Activated CD8-positive, alpha-beta memory T cell treated with anti-CD3 and anti-CD28 coated beads, Interleukin-2, amount 10 ng/mL, durations not matched to agents 7 days and 5 days (primary cell): ENCODE data around the gene CLDN5. TPM values are rescaled to one million over a fixed set of nuclear protein-coding genes. Genes with fewer than 3 reads are reported as not detected.

Source experiments
- ATAC-seq: fragments of 150-1000 bp; cut with Tn5 transposase; one replicate; pipeline ENCODE4 v1.10.0; 2021; ENCODE audit warnings: moderate library complexity
- CTCF ChIA-PET: fragments of 350-600 bp; sonication (Branson Sonifier 250); formaldehyde crosslinking; loops from one replicate; lab custom pipeline; 2021; ENCODE audit warnings: antibody characterized with exemption; lab: Charles Lee
- DNase-seq: peaks from one replicate; pipeline ENCODE4 v3.0.0-alpha.2; 2020
- H3K27ac Mint-ChIP-seq: one replicate; pipeline ENCODE4 v1.8.0; 2021; ENCODE audit warnings: mild to moderate bottlenecking, mixed read lengths
- H3K27me3 Mint-ChIP-seq: one replicate; pipeline ENCODE4 v1.8.0; 2021; ENCODE audit warnings: mixed read lengths
- H3K36me3 Mint-ChIP-seq: one replicate; pipeline ENCODE4 v1.8.0; 2021; ENCODE audit warnings: mild to moderate bottlenecking, mixed read lengths
- H3K4me1 Mint-ChIP-seq: one replicate; pipeline ENCODE4 v1.8.0; 2021; ENCODE audit warnings: mixed read lengths
- H3K4me3 Mint-ChIP-seq: one replicate; pipeline ENCODE4 v1.8.0; 2021; ENCODE audit warnings: mild to moderate bottlenecking, moderate library complexity, mixed read lengths
- H3K9me3 Mint-ChIP-seq: one replicate; pipeline ENCODE4 v1.8.0; 2022; ENCODE audit warnings: low read depth, mixed read lengths
- total RNA-seq, 2 experiments: library from RNA; stranded (reverse); gene quantifications; one replicate each; pipeline ENCODE4 v1.2.3, GENCODE V29; 2021

The CLDN5 gene
- total RNA-seq, 2 experiments from 2014 or later, result not detected

- CTCF ChIA-PET, result no interaction called here
- Mint-ChIP-seq H3K36me3 (peaks cover 46% of the 10 kb centered on the region), H3K4me1 (no peaks in the 10 kb centered on the region), H3K4me3 (no peak overlapping the region), H3K9me3 (no peaks in the 10 kb centered on the region), H3K27me3 (no peaks in the 10 kb centered on the region), H3K27ac (no peak overlapping the region)
- ATAC-seq (no peak), DNase-seq (no peak)
Measured at GRCh38 chr22:19514831-19515565, 9.2 kb downstream of the CLDN5 start.

GRCh38 chr22:19513823-19514222, 10.4 kb downstream of the CLDN5 start:
- peaks cover 48% of the 10 kb centered on the region for H3K36me3 Mint-ChIP-seq
- no peaks in the 10 kb centered on the region for H3K9me3 Mint-ChIP-seq
- no peaks in the 10 kb centered on the region for H3K4me1 Mint-ChIP-seq
- no peak overlapping the region for H3K27ac Mint-ChIP-seq
- no peaks in the 10 kb centered on the region for H3K27me3 Mint-ChIP-seq
- ATAC-seq (no peak), DNase-seq (no peak)
- no peak overlapping the region for H3K4me3 Mint-ChIP-seq
- CTCF ChIA-PET, result interaction anchor here (1.1 kb wide), 1 partner anchor 116 kb away, joined by 3 read pairs; no protein-coding TSS in a partner anchor

- Mint-ChIP-seq H3K9me3 (no peaks in the 10 kb centered on the region), H3K4me3 (no peak overlapping the region), H3K27me3 (no peaks in the 10 kb centered on the region), H3K27ac (no peak overlapping the region), H3K36me3 (peaks cover 49% of the 10 kb centered on the region), H3K4me1 (peaks cover 5% of the 10 kb centered on the region)
- CTCF ChIA-PET, result no interaction called here
- DNase-seq (no peak), ATAC-seq (no peak)
Measured at GRCh38 chr22:19510919-19511341, 13.3 kb downstream of the CLDN5 start.

- H3K4me1 Mint-ChIP-seq, result peaks cover 15% of the 10 kb centered on the region
- H3K27ac Mint-ChIP-seq, result no peak overlapping the region
- H3K9me3 Mint-ChIP-seq, result no peaks in the 10 kb centered on the region
- ATAC-seq, result no peak
- H3K36me3 Mint-ChIP-seq, result peaks cover 47% of the 10 kb centered on the region
- DNase-seq, result no peak
- no peaks in the 10 kb centered on the region for H3K27me3 Mint-ChIP-seq
- CTCF ChIA-PET, result no interaction called here
- H3K4me3 Mint-ChIP-seq, result no peak overlapping the region
Measured at GRCh38 chr22:19509923-19510322, 14.3 kb downstream of the CLDN5 start.

GRCh38 chr22:19509191-19509590, 15.0 kb downstream of the CLDN5 start:
- ATAC-seq, result no peak
- H3K27ac Mint-ChIP-seq, result no peak overlapping the region
- no peak for DNase-seq
- peaks cover 41% of the 10 kb centered on the region for H3K36me3 Mint-ChIP-seq
- H3K4me1 Mint-ChIP-seq, result peaks cover 22% of the 10 kb centered on the region
- H3K4me3 Mint-ChIP-seq, result no peak overlapping the region
- no peaks in the 10 kb centered on the region for H3K27me3 Mint-ChIP-seq
- H3K9me3 Mint-ChIP-seq, result no peaks in the 10 kb centered on the region
- CTCF ChIA-PET, result no interaction called here

GRCh38 chr22:19508024-19508776, 16.0 kb downstream of the CLDN5 start:
- H3K4me1 Mint-ChIP-seq, result peaks cover 26% of the 10 kb centered on the region

GRCh38 chr22:19507534-19507861, 16.7 kb downstream of the CLDN5 start:
- no peak for DNase-seq
- Mint-ChIP-seq H3K27ac (no peak overlapping the region), H3K36me3 (peaks cover 27% of the 10 kb centered on the region), H3K27me3 (no peaks in the 10 kb centered on the region), H3K4me3 (no peak overlapping the region), H3K9me3 (no peaks in the 10 kb centered on the region), H3K4me1 (peaks cover 26% of the 10 kb centered on the region)
- ATAC-seq, result no peak
- CTCF ChIA-PET, result no interaction called here

More at GRCh38 chr22:19508024-19508776, 16.0 kb downstream of the CLDN5 start:
- DNase-seq (no peak), ATAC-seq (no peak)
- Mint-ChIP-seq H3K9me3 (no peaks in the 10 kb centered on the region), H3K27me3 (no peaks in the 10 kb centered on the region), H3K27ac (no peak overlapping the region), H3K36me3 (peaks cover 34% of the 10 kb centered on the region), H3K4me3 (no peak overlapping the region)
- CTCF ChIA-PET, result no interaction called here

- no peak for ATAC-seq
- H3K4me1 Mint-ChIP-seq, result peaks cover 26% of the 10 kb centered on the region
- no peak for DNase-seq
- H3K27ac Mint-ChIP-seq, result peak overlapping the region; percentile 72
- H3K36me3 Mint-ChIP-seq, result peaks cover 20% of the 10 kb centered on the region
- no peak overlapping the region for H3K4me3 Mint-ChIP-seq
- H3K9me3 Mint-ChIP-seq, result no peaks in the 10 kb centered on the region
- CTCF ChIA-PET, result interaction anchor here (1.6 kb wide), 1 partner anchor 124 kb away, joined by 7 read pairs; no protein-coding TSS in a partner anchor
- H3K27me3 Mint-ChIP-seq, result no peaks in the 10 kb centered on the region
Measured at GRCh38 chr22:19506212-19506611, 18.0 kb downstream of the CLDN5 start.

- ATAC-seq (peak; percentile 25), DNase-seq (no peak)
- CTCF ChIA-PET, result interaction anchor here (1.6 kb wide), 1 partner anchor 124 kb away, joined by 7 read pairs; no protein-coding TSS in a partner anchor
- Mint-ChIP-seq H3K4me3 (no peak overlapping the region), H3K27me3 (no peaks in the 10 kb centered on the region), H3K4me1 (peaks cover 26% of the 10 kb centered on the region), H3K9me3 (no peaks in the 10 kb centered on the region), H3K36me3 (peaks cover 15% of the 10 kb centered on the region), H3K27ac (peak overlapping the region; percentile 72)
Measured at GRCh38 chr22:19505735-19506126, 18.5 kb downstream of the CLDN5 start.

GRCh38 chr22:19504900-19505734, 19.1 kb downstream of the CLDN5 start:
- Mint-ChIP-seq H3K4me1 (peaks cover 26% of the 10 kb centered on the region), H3K27me3 (no peaks in the 10 kb centered on the region), H3K9me3 (no peaks in the 10 kb centered on the region), H3K27ac (peak overlapping the region; percentile 72), H3K4me3 (no peak overlapping the region), H3K36me3 (peaks cover 15% of the 10 kb centered on the region)
- CTCF ChIA-PET, result interaction anchor here (1.6 kb wide), 1 partner anchor 125 kb away, joined by 7 read pairs; no protein-coding TSS in a partner anchor
- DNase-seq, result peak; percentile 50
- ATAC-seq, result peak; percentile 40

GRCh38 chr22:19503869-19504268, 20.3 kb downstream of the CLDN5 start:
- H3K27me3 Mint-ChIP-seq, result no peaks in the 10 kb centered on the region
- no peaks in the 10 kb centered on the region for H3K9me3 Mint-ChIP-seq
- DNase-seq, result no peak
- H3K27ac Mint-ChIP-seq, result peak overlapping the region; percentile 20
- H3K4me3 Mint-ChIP-seq, result no peak overlapping the region
- CTCF ChIA-PET, result no interaction called here
- ATAC-seq, result no peak
- H3K36me3 Mint-ChIP-seq, result peaks cover 14% of the 10 kb centered on the region
- H3K4me1 Mint-ChIP-seq, result peaks cover 26% of the 10 kb centered on the region

GRCh38 chr22:19503367-19503766, 20.8 kb downstream of the CLDN5 start:
- Mint-ChIP-seq H3K4me3 (no peak overlapping the region), H3K4me1 (peaks cover 26% of the 10 kb centered on the region), H3K9me3 (no peaks in the 10 kb centered on the region), H3K36me3 (peaks cover 13% of the 10 kb centered on the region), H3K27ac (no peak overlapping the region), H3K27me3 (no peaks in the 10 kb centered on the region)
- CTCF ChIA-PET, result no interaction called here
- ATAC-seq, result no peak
- DNase-seq, result no peak

- Mint-ChIP-seq H3K27ac (no peak overlapping the region), H3K4me3 (no peak overlapping the region), H3K27me3 (no peaks in the 10 kb centered on the region), H3K9me3 (no peaks in the 10 kb centered on the region), H3K4me1 (peaks cover 26% of the 10 kb centered on the region), H3K36me3 (peaks cover 17% of the 10 kb centered on the region)
- DNase-seq (no peak), ATAC-seq (no peak)
- CTCF ChIA-PET, result interaction anchor here (1.1 kb wide), 1 partner anchor 128 kb away, joined by 3 read pairs; no protein-coding TSS in a partner anchor
Measured at GRCh38 chr22:19501897-19502447, 22.2 kb downstream of the CLDN5 start.
